Adrenal gland (tissue), 12 donors: ENCODE measurements around the gene VAPB. TPM values are rescaled to one million over a fixed set of nuclear protein-coding genes. Genes with fewer than 3 reads are reported as not detected.

Source experiments
- DNase-seq, 7 donors: peaks; one replicate each; pipeline ENCODE4 v3.0.0-alpha.2; 2019 to 2020
- H3K27ac ChIP-seq, 5 donors: fragments of 200-600 bp; sonication (generic) in 4 of 5; 1 replicate in 3 of 5; 2 replicates in 2 of 5; pipeline versions ENCODE4 v1.5.1 to v1.8.0; 2016 to 2020; ENCODE audit warnings: mild to moderate bottlenecking in 1 of 5
- H3K27me3 ChIP-seq: fragments of 200-600 bp; 2 replicates; pipeline ENCODE4 v1.8.0; 2021
- H3K36me3 ChIP-seq, 2 donors: fragments of 200-600 bp; replicated peaks in 1 of 2; 1 replicate in 1 of 2; 2 replicates in 1 of 2; pipeline versions ENCODE4 v1.5.1 to v1.8.0; 2018 to 2022
- H3K4me1 ChIP-seq, 2 donors: fragments of 200-600 bp; replicated peaks in 1 of 2; 1 replicate in 1 of 2; 2 replicates in 1 of 2; pipeline versions ENCODE4 v1.5.1 to v1.8.0; 2018 to 2021
- H3K4me3 ChIP-seq, 4 donors: fragments of 200-600 bp; sonication (generic) in 3 of 4; one replicate each; pipeline ENCODE4 v1.5.1; 2016 to 2018
- H3K9me3 ChIP-seq, 3 donors: fragments of 200-600 bp; sonication (generic) in 1 of 3; replicated peaks in 1 of 3; 1 replicate in 2 of 3; 2 replicates in 1 of 3; pipeline versions ENCODE4 v1.5.1 to v1.8.0; 2016 to 2021
- POLR2A ChIP-seq, 2 donors: fragments of 450-650 bp; IDR thresholded peaks; one replicate each; pipeline ENCODE4 v1.6.1; 2017; ENCODE audit warnings: antibody characterized with exemption in 2 of 2, mild to moderate bottlenecking in 2 of 2, moderate library complexity in 1 of 2
- WGBS, 4 donors: extraction: QIAGEN DNeasy Blood & Tissue Kit in 2 of 4; methylation state at CpG; one replicate each; pipeline versions ENCODE4 v1.1.5 to v1.1.7; 2013 to 2017; 5-methylcytosine and 5-hydroxymethylcytosine counted together
- intact Hi-C, 2 donors: fragments of 100-400 bp; cut with DNase I; formaldehyde crosslinking; loops; one replicate each; pipeline versions ENCODE4 v1.14.1 to v1.15.0; 2022 to 2023
- polyA plus RNA-seq, 3 donors: library from polyadenylated mRNA; stranded (reverse); fragments of 200-250 nt in 2 of 3; fragments of 350-450 nt in 1 of 3; fragmentation: Illumina TruSeq in 1 of 3; extraction: RNeasy Lipid Tissue Mini Kit (QIAGEN cat#74804) in 1 of 3; gene quantifications; one replicate each; pipeline ENCODE4 v1.2.3, GENCODE V29; 2013 to 2014
- total RNA-seq, 9 donors: library from RNA; depleted of rRNA in 4 of 9; stranded (reverse); fragments of >200 nt in 4 of 9; fragments of 120-200 nt in 1 of 9; fragmentation: NEBNext Ultra II Directional in 1 of 9; extraction: Animal tissue kit (Norgen Biotek cat#: 25700) in 1 of 9; gene quantifications; one replicate each; pipeline versions ENCODE4 v1.1.0 to v1.2.4, GENCODE V29; 2013 to 2023
- TF ChIP-seq, protein P1 (sequence below), 6 experiments: fragments of 450-650 bp in 4 of 6; fragments of 200-600 bp in 2 of 6; sonication (generic) in 1 of 6; IDR thresholded peaks; 1 replicate in 5 of 6; 2 replicates in 1 of 6; pipeline versions ENCODE4 v1.5.1 to v1.8.0; 2016 to 2021; ENCODE audit warnings: antibody characterized with exemption in 6 of 6, mild to moderate bottlenecking in 2 of 6, moderate library complexity in 1 of 6
- donor health status: healthy with polysubstance abuse.
- donor health status: Bipolar disorder and iron deficiency.
- donor health status: DM: yes; HTN: yes; CAD: no.
- donor health status: DM: no; HTN: no; CAD: no.
- donor health status: DM: no; HTN: no; CAD: no.
- donor health status: DM: yes; HTN: yes; CAD: no.

VAPB gene
- total and polyA plus RNA-seq, 12 donors, result 24.6 to 162 (median 40.3) TPM

DNA sequence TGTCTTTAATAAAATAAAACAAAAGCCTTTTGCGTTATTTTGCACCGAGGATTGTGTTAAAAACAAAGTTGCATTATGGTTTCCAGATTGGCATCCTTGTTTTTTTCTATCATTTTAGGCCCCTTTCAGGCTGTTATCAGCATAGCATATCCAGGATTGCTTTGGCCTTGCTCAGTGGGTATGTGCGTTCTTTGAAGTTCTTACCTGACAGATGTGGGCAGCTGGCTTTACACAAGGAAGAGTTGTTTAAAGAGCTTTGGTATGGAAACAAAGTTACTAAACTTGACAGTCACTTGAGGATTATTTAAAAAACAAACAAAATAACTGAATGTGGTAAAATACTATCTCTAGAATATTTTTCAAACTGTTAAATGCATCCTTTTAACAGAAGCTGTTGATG, 6.6 kb downstream of the VAPB start:
- Histone ChIP-seq H3K36me3 (no peaks in the 10 kb centered on the region), H3K4me3 (no peak overlapping the region), H3K9me3 (no peaks in the 10 kb centered on the region), H3K27me3 (no peaks in the 10 kb centered on the region), H3K4me1 (peaks cover 36 to 48% of the 10 kb centered on the region in 2 donors), H3K27ac (no peak overlapping the region)
- intact Hi-C loops, result no loop called here
- WGBS, 4 donors, result 64 to 69% (median 67%) methylated on average over 3 of the region's 3 CpGs
- no peak for TF ChIP-seq POLR2A (IDR thresholded peaks at IDR 0.05)
- no peak for DNase-seq

DNA sequence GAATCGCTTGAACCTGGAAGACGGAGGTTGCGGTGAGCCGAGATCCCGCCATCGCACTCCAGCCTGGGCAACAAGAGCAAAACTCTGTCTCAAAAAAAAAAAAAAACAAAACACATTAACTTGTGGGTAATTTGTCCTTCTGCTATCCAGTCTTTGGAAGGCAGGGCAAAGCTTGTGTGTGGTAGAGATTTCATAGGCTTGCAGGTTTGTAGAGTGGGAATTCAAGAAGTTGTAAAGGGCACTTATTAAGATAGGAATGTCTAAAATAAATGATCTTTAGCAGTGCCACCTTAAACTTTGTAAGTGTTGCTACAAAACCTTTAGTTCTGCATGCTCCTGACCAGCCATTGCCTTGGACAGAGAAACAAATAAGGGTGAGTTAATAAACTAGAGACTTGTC, 8.4 kb downstream of the VAPB start:
- intact Hi-C loops, result no loop called here
- DNase-seq, result no peak
- no peaks in the 10 kb centered on the region for H3K36me3 ChIP-seq
- WGBS, 4 donors, result 97 to 98% (median 98%) methylated on average over 6 of the region's 6 CpGs
- no peaks in the 10 kb centered on the region for H3K27me3 ChIP-seq
- peaks cover 34 to 47% of the 10 kb centered on the region in 2 donors for H3K4me1 ChIP-seq
- H3K27ac ChIP-seq, result no peak overlapping the region
- no peaks in the 10 kb centered on the region for H3K9me3 ChIP-seq
- TF ChIP-seq, protein P1, sequence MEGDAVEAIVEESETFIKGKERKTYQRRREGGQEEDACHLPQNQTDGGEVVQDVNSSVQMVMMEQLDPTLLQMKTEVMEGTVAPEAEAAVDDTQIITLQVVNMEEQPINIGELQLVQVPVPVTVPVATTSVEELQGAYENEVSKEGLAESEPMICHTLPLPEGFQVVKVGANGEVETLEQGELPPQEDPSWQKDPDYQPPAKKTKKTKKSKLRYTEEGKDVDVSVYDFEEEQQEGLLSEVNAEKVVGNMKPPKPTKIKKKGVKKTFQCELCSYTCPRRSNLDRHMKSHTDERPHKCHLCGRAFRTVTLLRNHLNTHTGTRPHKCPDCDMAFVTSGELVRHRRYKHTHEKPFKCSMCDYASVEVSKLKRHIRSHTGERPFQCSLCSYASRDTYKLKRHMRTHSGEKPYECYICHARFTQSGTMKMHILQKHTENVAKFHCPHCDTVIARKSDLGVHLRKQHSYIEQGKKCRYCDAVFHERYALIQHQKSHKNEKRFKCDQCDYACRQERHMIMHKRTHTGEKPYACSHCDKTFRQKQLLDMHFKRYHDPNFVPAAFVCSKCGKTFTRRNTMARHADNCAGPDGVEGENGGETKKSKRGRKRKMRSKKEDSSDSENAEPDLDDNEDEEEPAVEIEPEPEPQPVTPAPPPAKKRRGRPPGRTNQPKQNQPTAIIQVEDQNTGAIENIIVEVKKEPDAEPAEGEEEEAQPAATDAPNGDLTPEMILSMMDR (IDR thresholded peaks at IDR 0.05), result no peak
- TF ChIP-seq POLR2A (IDR thresholded peaks at IDR 0.05), result no peak
- H3K4me3 ChIP-seq, result no peak overlapping the region

- Histone ChIP-seq H3K4me3 (no peak overlapping the region), H3K4me1 (peaks cover 34 to 39% of the 10 kb centered on the region in 2 donors)
Observed at GRCh38 chr20:58398254-58398653, 9.2 kb downstream of the VAPB start.

GRCh38 chr20:58399926-58400325, 10.9 kb downstream of the VAPB start:
- no peaks in the 10 kb centered on the region for H3K27me3 ChIP-seq
- intact Hi-C loops, result no loop called here
- no peak overlapping the region for H3K27ac ChIP-seq
- no peaks in the 10 kb centered on the region for H3K36me3 ChIP-seq
- peaks cover 44 to 47% of the 10 kb centered on the region in 2 donors for H3K4me1 ChIP-seq
- no peak overlapping the region for H3K4me3 ChIP-seq
- no peaks in the 10 kb centered on the region for H3K9me3 ChIP-seq
- TF ChIP-seq, protein P1 (IDR thresholded peaks at IDR 0.05), result no peak
- TF ChIP-seq POLR2A (IDR thresholded peaks at IDR 0.05), result no peak
- 92 to 94% (median 93%) methylated on average over 6 of the region's 6 CpGs for WGBS, 4 donors
- no peak for DNase-seq

More at GRCh38 chr20:58398254-58398653, 9.2 kb downstream of the VAPB start:
- intact Hi-C loops, result no loop called here
- no peak for TF ChIP-seq POLR2A (IDR thresholded peaks at IDR 0.05)
- H3K9me3 ChIP-seq, result no peaks in the 10 kb centered on the region
- no peaks in the 10 kb centered on the region for H3K27me3 ChIP-seq
- no peaks in the 10 kb centered on the region for H3K36me3 ChIP-seq
- no peak for DNase-seq
- WGBS, 4 donors, result 71 to 82% (median 78%) methylated on average over 5 of the region's 5 CpGs
- H3K27ac ChIP-seq, result no peak overlapping the region

- 61 to 78% (median 64%) methylated on average over 1 of the region's 1 CpG for WGBS, 4 donors
- Histone ChIP-seq H3K4me3 (no peak overlapping the region), H3K4me1 (peaks cover 44 to 48% of the 10 kb centered on the region in 2 donors), H3K27me3 (no peaks in the 10 kb centered on the region), H3K36me3 (no peaks in the 10 kb centered on the region), H3K27ac (no peak overlapping the region), H3K9me3 (no peaks in the 10 kb centered on the region)
- TF ChIP-seq POLR2A (IDR thresholded peaks at IDR 0.05), result no peak
- TF ChIP-seq, protein P1 (IDR thresholded peaks at IDR 0.05), result no peak
- DNase-seq, result no peak
- intact Hi-C loops, result no loop called here
Observed at GRCh38 chr20:58401162-58401561, 12.1 kb downstream of the VAPB start.
